Ishikawa (cell line): ENCODE data around the gene FHOD1.

Experiments used
- CREB1 ChIP-seq: IDR thresholded peaks from 2 replicates; pipeline ENCODE4 v1.6.1; 2012; ENCODE audit warnings: low read depth
- FOXM1 ChIP-seq: IDR thresholded peaks from 2 replicates; pipeline ENCODE4 v1.6.1; 2012; ENCODE audit warnings: low read depth, borderline replicate concordance
- NFIC ChIP-seq: IDR thresholded peaks from 2 replicates; pipeline ENCODE4 v1.6.1; 2012
- RAD21 ChIP-seq: IDR thresholded peaks from 2 replicates; pipeline ENCODE4 v1.6.1; 2012; ENCODE audit warnings: low read depth
- REST ChIP-seq: IDR thresholded peaks from 2 replicates; pipeline ENCODE4 v1.6.1; 2012; ENCODE audit warnings: low read depth, mild to moderate bottlenecking
- TAF1 ChIP-seq: IDR thresholded peaks from 2 replicates; pipeline ENCODE4 v1.6.1; 2012; ENCODE audit warnings: low read depth, mild to moderate bottlenecking
- TCF12 ChIP-seq: IDR thresholded peaks from 2 replicates; pipeline ENCODE4 v1.6.1; 2012; ENCODE audit warnings: low read depth
- YY1 ChIP-seq: IDR thresholded peaks from 2 replicates; pipeline ENCODE4 v1.6.1; 2012; ENCODE audit warnings: low read depth
- TF ChIP-seq, protein P1 (sequence below): IDR thresholded peaks from 2 replicates; pipeline ENCODE4 v1.6.1; 2012

DNA sequence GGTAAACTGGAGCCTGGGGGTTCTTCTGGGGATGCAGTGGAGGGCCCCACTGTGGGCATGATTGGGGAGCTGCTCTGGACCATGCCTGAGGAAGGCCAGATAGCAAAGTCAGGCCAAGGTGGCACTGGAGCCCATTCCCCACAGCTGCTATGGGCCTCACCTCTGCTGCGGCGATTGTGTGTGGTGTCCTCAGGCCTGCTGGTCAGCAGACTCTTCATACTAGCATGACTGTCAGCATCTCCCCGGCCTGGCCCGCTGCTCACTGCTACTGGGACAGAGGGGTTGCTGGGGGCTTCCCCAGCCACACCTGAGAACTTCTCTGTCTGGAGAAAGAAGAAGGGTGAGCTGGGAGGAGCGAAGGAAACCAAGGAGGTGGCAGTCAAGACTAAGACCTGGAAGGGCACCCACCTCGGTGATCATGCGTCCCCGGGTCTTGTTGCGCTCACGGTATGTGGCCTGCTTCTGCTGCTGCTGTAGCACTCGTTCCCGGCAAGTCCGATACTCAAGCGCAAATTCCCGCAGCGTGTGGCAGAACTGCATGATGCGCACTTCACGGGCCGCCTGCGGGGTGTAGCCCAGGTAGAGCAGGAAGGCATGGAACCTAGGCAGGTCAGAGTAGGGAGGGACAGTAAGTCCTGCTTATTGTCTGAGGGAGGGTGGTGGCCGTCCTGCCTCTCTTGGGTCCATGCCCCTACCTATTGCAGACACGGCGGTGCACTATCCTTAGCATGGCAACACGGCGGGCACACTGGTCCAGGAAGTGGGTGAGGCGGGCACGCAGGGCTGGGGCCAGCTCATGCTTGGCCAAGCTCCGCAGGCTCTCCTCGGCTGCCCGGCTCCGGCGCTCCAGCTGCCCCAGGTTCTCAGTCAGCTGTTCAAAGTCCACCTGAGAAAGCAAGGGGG lies 17.1 kb downstream of the FHOD1 start:
- TF ChIP-seq RAD21 (no peak), NFIC (no peak), TAF1 (no peak), YY1 (no peak), CREB1 (no peak), REST (no peak), FOXM1 (no peak), TCF12 (no peak)
- TF ChIP-seq, protein P1, sequence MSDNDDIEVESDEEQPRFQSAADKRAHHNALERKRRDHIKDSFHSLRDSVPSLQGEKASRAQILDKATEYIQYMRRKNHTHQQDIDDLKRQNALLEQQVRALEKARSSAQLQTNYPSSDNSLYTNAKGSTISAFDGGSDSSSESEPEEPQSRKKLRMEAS, result no peak
